Osteocyte (in vitro differentiated cells): Measurements from ENCODE around the gene TLR6. TPM values are rescaled to one million over a fixed set of nuclear protein-coding genes. Genes with fewer than 3 reads are reported as not detected.

Experiments
- DNase-seq: peaks from one replicate; pipeline ENCODE4 v3.0.0; 2021; ENCODE audit warnings: mixed read lengths; ENCODE audit not compliant: unreplicated experiment; ENCODE audit errors: extremely low spot score
- H3K27ac Mint-ChIP-seq: one replicate; pipeline ENCODE4 v1.8.0; 2021; ENCODE audit warnings: mild to moderate bottlenecking, mixed read lengths; ENCODE audit not compliant: unreplicated experiment
- H3K27me3 Mint-ChIP-seq: one replicate; pipeline ENCODE4 v1.8.0; 2021; ENCODE audit warnings: mixed read lengths; ENCODE audit not compliant: unreplicated experiment
- H3K36me3 Mint-ChIP-seq: one replicate; pipeline ENCODE4 v1.8.0; 2021; ENCODE audit warnings: mixed read lengths; ENCODE audit not compliant: unreplicated experiment
- H3K4me1 Mint-ChIP-seq: one replicate; pipeline ENCODE4 v1.8.0; 2021; ENCODE audit warnings: mixed read lengths; ENCODE audit not compliant: unreplicated experiment
- H3K4me3 Mint-ChIP-seq: one replicate; pipeline ENCODE4 v1.8.0; 2021; ENCODE audit warnings: mild to moderate bottlenecking, moderate library complexity, mixed read lengths; ENCODE audit not compliant: unreplicated experiment
- H3K9me3 Mint-ChIP-seq: one replicate; pipeline ENCODE4 v1.8.0; 2021; ENCODE audit warnings: mixed read lengths; ENCODE audit not compliant: unreplicated experiment
- CTCF ChIP-seq: fragments of 200-600 bp; sonication (generic); IDR thresholded peaks from 2 replicates; pipeline ENCODE4 v1.5.0; 2021; ENCODE audit warnings: antibody characterized with exemption, mild to moderate bottlenecking, moderate library complexity
- total RNA-seq: library from RNA; stranded (reverse); gene quantifications from 2 replicates; pipeline ENCODE4 v1.2.1, GENCODE V29; 2021

The TLR6 gene
- total RNA-seq, 1 donor from 2014 or later, result 2.5 TPM

DNA sequence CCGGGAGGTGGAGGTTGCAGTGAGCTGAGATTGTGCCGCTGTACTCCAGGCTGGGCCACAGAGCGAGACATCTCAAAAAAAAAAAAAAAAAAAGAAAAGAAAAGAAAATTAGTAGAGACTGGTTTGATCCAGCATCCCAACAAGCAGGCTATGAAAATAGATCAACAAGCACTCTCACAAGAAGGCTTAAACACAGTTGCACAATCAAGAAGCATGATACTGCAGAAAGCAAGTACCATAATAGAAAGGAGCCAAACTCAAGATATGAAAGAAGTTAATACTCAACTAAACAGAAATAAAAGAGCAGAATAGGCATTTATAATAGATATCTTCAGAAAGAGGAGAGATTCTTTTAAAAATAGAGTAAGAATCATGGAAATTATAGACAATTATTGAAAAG lies 10.6 kb downstream of the TLR6 start:
- peaks cover 22% of the 10 kb centered on the region for H3K9me3 Mint-ChIP-seq
- no peak for TF ChIP-seq CTCF
- peaks cover 9% of the 10 kb centered on the region for H3K36me3 Mint-ChIP-seq
- H3K4me1 Mint-ChIP-seq, result no peaks in the 10 kb centered on the region
- no peak overlapping the region for H3K27ac Mint-ChIP-seq
- no peak for DNase-seq
- no peaks in the 10 kb centered on the region for H3K27me3 Mint-ChIP-seq
- no peak overlapping the region for H3K4me3 Mint-ChIP-seq

- H3K27ac Mint-ChIP-seq, result no peak overlapping the region
- no peak for DNase-seq
- no peaks in the 10 kb centered on the region for H3K4me1 Mint-ChIP-seq
- no peaks in the 10 kb centered on the region for H3K27me3 Mint-ChIP-seq
- H3K4me3 Mint-ChIP-seq, result no peak overlapping the region
- no peak for TF ChIP-seq CTCF
- H3K36me3 Mint-ChIP-seq, result peaks cover 1% of the 10 kb centered on the region
- H3K9me3 Mint-ChIP-seq, result peaks cover 7% of the 10 kb centered on the region
Measured at GRCh38 chr4:38842994-38843393, 13.6 kb downstream of the TLR6 start.

DNA sequence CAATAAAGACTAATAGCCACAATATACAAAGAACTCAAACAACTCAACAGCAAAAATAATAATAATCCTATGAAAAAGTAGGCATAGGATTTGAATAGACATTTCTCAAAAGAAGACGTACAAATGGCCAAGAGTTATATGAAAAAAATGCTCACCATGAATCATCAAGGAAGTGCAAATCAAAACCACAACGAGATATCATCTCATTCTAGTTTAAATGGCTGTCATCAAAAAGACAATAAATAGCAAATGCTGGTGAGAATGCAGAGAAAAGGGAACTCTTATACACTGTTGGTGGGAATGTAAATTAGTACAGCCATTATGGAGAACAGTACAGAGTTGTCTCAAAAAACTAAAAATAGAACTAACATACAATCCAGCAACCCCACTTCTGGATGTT lies 18.8 kb downstream of the TLR6 start:
- Mint-ChIP-seq H3K9me3 (peaks cover 28% of the 10 kb centered on the region), H3K27me3 (no peaks in the 10 kb centered on the region), H3K36me3 (peaks cover 10% of the 10 kb centered on the region), H3K27ac (no peak overlapping the region), H3K4me3 (no peak overlapping the region), H3K4me1 (no peaks in the 10 kb centered on the region)
- DNase-seq, result no peak
- TF ChIP-seq CTCF, result no peak

GRCh38 chr4:38837334-38837733 lies 19.3 kb downstream of the TLR6 start:
- Mint-ChIP-seq H3K27ac (no peak overlapping the region), H3K4me3 (no peak overlapping the region), H3K36me3 (peaks cover 10% of the 10 kb centered on the region), H3K27me3 (no peaks in the 10 kb centered on the region), H3K9me3 (peaks cover 28% of the 10 kb centered on the region), H3K4me1 (no peaks in the 10 kb centered on the region)
- TF ChIP-seq CTCF, result no peak
- no peak for DNase-seq

DNA sequence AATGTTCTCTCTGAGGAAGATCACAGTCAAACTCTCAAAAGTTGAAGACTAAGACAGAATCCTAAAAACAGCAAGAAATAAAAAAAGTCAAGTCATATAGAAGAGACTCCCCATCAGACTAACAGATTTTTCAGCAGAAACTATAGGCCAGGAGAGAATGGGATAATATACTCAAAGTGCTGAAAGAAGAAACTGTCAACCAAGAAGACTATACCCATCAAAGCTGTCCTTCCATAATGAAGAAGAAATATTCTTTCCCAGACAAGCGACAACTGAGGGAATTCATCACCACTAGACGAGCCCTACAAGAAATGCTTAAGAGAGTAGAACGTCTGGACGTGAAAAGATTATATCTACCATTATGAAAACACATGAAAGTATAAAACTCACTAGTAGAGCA lies 22.0 kb downstream of the TLR6 start:
- H3K9me3 Mint-ChIP-seq, result peaks cover 33% of the 10 kb centered on the region
- no peaks in the 10 kb centered on the region for H3K27me3 Mint-ChIP-seq
- no peak for TF ChIP-seq CTCF
- H3K4me3 Mint-ChIP-seq, result no peak overlapping the region
- DNase-seq, result no peak
- peaks cover 10% of the 10 kb centered on the region for H3K36me3 Mint-ChIP-seq
- no peak overlapping the region for H3K27ac Mint-ChIP-seq
- no peaks in the 10 kb centered on the region for H3K4me1 Mint-ChIP-seq
